ENCODE results near the gene FRMD1.

DNA sequence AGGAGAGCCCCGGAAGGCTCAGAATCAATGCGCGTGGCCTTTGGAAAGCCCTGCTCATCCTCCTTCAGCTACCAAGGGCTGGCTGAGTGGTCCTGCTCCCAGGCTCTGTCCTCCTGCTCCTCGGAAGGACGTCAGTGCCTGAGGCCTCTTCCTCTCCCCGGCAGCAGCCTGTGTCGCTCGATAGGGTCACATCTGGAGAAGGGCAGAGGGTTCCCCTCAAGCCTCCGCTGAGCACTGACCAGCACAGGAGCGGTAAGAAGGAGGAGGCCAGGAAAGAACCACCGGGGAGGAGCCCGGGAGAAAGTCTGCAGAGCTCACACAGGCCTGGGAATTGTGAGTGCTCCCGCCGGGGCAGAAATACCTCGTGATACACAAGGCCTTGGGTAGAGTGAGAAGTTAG is 60.3 kb downstream of the FRMD1 start:
- TF ChIP-seq, protein P1, sequence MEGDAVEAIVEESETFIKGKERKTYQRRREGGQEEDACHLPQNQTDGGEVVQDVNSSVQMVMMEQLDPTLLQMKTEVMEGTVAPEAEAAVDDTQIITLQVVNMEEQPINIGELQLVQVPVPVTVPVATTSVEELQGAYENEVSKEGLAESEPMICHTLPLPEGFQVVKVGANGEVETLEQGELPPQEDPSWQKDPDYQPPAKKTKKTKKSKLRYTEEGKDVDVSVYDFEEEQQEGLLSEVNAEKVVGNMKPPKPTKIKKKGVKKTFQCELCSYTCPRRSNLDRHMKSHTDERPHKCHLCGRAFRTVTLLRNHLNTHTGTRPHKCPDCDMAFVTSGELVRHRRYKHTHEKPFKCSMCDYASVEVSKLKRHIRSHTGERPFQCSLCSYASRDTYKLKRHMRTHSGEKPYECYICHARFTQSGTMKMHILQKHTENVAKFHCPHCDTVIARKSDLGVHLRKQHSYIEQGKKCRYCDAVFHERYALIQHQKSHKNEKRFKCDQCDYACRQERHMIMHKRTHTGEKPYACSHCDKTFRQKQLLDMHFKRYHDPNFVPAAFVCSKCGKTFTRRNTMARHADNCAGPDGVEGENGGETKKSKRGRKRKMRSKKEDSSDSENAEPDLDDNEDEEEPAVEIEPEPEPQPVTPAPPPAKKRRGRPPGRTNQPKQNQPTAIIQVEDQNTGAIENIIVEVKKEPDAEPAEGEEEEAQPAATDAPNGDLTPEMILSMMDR (IDR thresholded peaks at IDR 0.05) = no peak
- TF ChIP-seq POLR2AphosphoS5 (IDR thresholded peaks at IDR 0.05) (no peak), POLR2A (IDR thresholded peaks at IDR 0.05) (no peak)
